Retina (tissue), 1 donor: ENCODE results near the gene RHOJ.

Source experiments
- DNase-seq: peaks from one replicate; pipeline ENCODE4 v3.0.0-alpha.2; 2016

The RHOJ gene

GRCh38 chr14:63209160-63209559, 4.9 kb downstream of the RHOJ start:
- DNase-seq = no peak

DNA sequence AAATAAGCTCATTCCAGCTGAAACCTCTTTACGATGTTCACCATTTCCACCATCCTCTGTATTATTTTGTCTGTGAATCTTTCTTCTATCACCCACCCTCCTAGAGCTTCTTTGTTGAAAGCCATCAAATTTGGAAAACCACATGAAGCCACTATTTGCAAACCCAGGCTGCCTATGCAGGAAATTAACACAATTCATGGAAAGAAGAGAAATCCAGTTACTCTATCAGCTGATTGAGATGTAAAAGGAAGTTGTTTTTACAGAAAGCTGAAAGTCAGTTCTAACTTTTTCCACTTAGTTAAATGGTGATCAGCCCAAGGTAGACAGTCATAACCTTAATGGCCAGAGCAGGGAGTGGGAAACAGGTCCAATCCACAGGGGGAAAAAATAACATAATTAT, 6.6 kb downstream of the RHOJ start:
- no peak for DNase-seq

DNA sequence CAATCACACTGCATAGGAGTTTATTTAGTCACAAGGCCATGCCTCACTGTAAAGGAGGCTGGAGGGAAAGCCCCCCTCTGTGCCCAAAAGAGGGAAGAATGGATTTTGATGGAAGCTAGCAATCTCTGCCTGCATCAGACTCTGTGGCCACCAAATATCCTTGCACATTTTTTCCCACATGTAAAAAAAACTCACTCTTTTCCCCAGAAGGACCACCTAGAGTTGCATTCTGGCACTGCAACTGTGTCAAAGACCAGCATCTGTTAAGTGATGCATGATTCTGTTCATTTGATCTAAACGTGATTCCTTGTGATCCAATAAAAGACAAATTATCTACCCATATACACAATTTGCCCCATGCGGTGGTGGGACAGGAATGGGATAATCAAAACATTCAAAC, 8.0 kb downstream of the RHOJ start:
- DNase-seq = no peak

DNA sequence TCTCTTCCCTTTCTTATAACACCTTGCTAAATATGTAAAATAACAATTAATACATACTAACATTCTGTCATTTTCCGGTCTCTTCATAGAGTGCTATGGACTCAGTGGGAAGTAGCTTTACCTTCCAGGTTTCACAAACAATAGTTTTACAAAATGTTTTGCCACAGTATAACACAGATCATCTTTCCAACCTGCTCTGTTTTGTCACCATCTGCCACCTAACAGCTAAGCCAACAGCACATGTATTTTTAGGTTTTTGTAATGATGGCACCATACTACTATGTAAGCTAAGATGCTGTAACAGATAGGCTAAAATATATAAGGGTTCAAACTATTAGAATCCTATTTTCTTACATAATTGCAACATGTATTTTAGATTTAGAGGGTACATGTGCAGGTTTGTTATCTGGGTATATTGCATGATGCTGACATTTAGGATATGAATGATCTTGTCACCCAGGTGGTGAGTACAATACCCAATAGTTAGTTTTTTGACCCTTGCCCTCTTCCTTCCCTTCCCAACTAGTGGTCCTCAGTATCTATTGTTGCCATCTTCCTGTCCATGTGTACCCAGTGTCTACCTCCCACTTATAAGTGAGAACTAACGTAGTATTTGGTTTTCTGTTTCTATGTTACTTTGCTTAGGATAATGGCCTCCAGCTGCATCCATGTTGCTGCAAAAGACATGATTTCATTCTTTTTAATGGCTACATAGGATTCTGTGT, 8.7 kb downstream of the RHOJ start:
- DNase-seq = no peak

GRCh38 chr14:63214417-63215196, 10.4 kb downstream of the RHOJ start:
- DNase-seq = no peak

DNA sequence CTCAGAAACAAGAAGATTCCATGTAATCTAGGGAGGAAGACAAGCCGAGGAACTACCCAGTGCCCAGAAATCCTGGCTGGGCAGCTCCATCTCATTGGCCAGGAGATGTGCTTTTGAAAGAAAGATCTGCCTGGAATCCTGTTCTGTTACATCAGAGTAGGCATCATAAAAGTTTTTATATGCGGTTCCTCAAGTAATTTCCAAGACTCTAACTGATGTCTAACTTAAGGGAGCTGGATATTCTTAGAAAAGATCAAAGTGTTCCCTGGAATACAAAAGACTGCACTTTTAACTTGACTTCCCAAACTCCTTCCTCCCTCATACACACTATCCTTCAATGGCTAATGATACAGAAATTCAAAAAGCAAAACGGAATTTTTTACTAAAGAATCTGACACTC, 16.3 kb downstream of the RHOJ start:
- DNase-seq = no peak

DNA sequence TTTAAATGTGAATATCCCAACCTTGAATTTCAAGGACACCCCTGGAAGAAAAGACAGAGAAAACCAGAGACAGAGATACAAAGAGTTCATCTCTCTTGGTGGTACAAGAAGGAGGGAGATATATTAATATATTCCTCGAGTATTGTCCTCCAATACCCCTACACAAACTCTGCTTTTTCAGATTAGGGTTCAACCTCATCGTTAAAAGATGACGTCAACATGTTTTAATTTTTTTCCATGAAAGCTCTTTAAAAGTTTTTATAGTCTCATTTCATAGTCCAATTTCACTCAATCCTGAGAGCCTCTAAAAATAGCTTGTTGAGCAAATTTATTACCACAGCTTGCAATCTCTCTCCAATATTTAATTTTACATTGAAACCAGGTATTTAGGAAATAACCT, 19.4 kb downstream of the RHOJ start:
- DNase-seq = no peak

DNA sequence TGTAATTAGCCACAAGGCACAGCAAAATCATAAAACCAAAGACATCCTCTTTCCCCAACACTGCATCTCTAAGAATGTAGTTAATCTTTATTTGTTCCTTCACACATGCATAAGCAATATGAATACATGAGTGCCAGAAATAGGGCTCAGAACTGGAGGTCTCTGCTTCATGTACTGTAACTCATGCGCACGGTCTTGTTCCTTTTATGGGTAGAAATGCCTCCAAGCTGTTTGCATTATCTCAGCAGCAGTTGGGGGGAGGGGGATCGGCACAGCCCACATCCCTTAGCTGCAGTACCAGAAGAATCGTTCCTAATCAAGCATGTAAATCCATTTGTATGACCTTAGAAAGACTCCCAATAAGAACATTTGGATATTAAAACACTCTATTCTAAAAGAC, 20.0 kb downstream of the RHOJ start:
- DNase-seq = peak; percentile 60

- no peak for DNase-seq
Observed at GRCh38 chr14:63228217-63228616, 24.0 kb downstream of the RHOJ start.

GRCh38 chr14:63229330-63230059, 25.3 kb downstream of the RHOJ start:
- no peak for DNase-seq

DNA sequence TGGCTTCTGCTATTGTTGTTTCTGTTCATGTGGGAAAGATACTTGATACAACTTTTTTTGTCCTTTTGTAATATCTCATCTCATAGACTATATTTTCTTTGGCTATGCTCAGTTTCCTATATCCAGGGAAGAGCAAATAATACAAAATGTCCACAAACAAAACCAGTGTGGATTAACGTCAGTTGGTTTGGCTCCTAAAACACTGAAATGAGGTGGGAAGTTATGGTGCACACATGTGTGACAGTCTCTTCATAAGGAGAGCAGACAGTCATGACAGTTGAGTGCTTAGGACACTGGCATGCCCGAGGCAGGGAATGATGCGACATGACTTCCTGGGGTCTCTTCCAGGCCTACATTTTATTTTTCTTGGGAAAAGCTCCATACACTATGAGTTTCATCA, 27.5 kb downstream of the RHOJ start:
- DNase-seq = no peak

GRCh38 chr14:63237791-63238190, 33.5 kb downstream of the RHOJ start:
- no peak for DNase-seq

DNA sequence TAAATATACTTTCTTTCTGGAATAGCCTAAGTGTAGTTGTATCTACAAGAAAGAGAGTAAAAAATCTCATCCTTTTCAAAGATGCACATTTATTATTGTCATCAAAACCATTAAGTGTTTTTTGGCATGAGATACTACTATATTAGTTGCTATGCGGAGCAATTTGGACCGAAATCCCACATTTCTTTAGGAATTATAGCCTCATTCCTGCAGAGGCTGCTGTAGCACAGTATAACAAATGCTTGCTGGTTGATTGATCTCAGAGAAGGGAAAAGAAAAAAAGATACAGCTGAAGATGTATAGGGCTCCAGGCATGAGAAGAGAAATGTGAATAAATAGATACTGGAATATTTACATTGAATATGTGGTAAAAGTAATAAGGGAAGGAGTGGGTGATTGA, 36.0 kb downstream of the RHOJ start:
- no peak for DNase-seq

GRCh38 chr14:63241096-63241495, 36.9 kb downstream of the RHOJ start:
- no peak for DNase-seq

GRCh38 chr14:63243646-63244045, 39.4 kb downstream of the RHOJ start:
- no peak for DNase-seq

DNA sequence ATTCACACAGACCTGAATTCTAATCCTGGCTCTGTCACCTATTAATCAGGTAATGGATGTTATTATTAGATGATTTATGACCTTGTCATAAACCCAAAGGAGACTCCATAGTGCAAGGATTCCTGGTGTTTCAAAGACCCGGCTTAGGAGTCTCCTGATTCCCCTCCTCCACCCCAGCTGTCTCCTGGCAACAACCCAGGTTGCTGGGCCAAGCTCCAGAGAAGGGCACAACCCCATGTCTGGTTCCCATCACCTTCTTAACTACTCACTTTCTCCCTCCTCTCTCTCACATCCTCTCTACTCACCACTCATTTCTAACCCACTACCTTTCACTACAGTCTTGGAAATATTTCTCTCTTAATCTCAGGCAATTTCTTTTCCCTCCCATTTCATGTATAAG, 41.6 kb downstream of the RHOJ start:
- DNase-seq = no peak

DNA sequence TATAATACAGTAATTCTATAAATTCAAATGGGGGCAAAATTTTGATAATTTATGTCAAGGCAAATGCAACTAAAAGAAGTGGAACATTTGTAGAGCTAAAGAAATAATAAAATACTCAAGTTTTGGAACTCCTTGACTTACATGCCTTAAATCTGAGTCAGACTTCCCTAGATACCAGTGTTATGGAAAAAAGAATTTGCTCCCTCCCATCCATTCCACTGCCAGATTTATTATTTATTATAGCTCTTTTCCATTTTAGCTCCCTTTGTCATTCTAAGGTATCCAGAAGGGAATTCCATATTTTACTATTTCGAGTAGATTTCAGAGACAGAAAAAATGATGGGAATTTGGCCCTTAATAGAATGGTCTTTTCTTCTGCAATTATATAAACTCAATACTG, 44.0 kb downstream of the RHOJ start:
- DNase-seq = no peak

- DNase-seq = no peak
Observed at GRCh38 chr14:63249092-63249491, 44.8 kb downstream of the RHOJ start.

DNA sequence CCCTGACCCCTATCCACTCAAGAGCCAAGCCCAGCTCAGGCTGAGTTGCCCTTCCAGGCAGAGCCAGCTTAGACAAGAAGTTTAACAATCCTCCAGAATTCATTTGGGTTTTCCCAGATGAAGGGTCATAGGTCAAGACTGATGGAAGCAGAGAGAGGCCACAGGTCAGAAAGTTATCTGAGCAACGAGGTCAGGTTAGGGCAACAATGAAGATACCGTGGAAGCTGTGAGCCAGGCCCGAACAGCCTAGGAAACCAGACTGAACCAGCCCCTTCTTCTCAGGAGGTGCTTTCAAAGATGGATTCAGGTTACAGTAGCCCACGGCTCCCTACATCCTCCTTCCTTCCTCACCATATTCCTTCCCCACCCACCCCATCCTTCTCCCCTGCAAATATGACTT, 53.1 kb downstream of the RHOJ start:
- no peak for DNase-seq

DNA sequence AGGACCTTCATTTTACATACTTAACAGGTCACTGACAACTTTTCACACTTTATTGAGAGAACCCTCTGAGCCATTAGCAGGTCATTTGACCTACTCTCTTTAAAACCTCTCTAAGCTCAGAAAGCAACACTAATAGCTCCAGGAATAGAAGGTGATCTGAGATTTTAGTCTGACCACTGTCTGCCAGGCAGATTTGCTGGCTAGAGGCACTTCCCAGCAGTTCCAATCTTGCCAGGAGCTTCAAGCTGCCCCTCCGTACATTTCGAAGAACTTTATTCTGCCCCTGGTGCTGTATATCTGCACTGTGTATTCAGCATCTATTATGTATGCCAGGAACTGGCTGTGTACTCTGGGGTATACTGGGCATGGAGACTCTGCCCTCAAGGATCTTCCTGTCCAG, 58.2 kb downstream of the RHOJ start:
- no peak for DNase-seq

DNA sequence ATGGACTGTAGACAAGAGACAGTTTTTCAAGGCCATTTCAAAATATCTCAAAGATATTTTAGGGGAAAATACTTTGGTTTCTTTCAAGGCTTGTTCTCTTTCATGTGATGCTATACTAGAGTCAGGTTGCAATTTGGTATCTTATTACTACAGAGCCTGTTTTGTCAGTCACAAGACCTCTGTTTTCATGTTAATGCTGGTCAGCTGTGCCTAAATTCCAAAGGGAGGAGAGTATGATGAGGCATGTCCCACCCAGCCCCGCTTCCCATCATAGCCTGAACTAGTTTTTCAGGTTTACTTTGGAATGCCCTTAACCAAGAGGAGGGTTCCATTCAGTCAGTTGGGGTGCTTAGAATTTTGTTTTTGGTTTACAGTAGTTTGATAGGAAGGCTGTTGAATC, 61.9 kb downstream of the RHOJ start:
- no peak for DNase-seq

DNA sequence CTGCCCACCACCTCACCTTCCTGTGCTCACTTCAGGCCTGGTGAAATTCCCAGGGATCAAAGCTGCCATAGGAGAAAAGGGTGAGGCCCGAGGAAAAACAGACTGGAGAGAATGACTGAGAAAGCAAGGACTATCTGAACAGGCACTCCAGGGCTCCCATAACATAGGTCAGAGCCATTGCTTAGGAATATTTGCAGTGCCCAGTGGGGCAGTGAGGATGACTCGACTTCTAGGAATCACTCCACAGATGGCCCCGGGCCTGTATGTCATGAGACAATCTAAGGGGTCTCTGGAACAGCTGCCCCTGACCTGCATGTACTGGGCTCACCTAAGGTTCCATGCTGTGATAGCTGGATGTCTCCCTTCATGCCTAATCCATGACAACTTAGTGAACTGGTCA, 62.9 kb downstream of the RHOJ start:
- DNase-seq = no peak

DNA sequence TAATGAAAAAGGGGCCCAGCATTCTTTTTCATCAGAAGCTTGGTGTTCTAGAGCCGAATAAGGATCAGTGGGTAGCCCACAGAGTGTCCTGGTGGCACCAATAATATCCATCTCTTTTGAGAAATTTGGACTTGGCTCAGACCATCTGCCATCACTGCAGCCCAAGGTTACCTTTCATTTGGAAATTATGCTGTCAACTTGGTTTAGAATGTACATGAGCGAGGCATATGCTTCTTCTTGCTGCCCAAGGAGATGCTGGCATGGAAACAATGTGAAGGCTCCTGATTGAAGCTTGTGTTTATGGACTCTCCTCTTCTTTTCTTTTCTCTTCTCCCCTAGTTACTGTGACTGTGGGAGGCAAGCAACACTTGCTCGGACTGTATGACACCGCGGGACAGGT, 64.5 kb downstream of the RHOJ start:
- DNase-seq = no peak
